ENCODE results near the gene MRAS.
A peak's percentile ranks its signal among the peaks of the same experiment; 100 is the strongest.

Gene MRAS

DNA sequence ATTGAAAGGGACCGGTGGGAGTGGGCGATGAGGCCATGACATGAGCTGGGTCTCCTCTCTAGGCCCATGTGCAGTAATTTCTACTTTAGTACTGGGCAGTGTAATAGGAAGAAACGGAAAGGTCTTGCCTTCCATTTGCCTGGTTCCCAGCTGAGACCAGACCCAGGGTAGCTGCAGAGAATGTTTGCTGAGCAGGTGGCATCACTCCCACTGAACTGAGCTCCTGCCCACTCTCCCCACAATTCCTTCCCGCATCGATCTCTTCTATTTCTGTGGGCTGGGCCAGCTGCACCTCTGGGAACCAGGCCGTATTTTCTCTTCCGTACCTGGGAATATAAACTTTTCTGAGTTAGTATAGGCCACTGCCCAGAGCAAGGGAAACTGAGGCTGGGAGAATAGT lies 101.8 kb downstream of the MRAS start:
- TF ChIP-seq, protein P1, sequence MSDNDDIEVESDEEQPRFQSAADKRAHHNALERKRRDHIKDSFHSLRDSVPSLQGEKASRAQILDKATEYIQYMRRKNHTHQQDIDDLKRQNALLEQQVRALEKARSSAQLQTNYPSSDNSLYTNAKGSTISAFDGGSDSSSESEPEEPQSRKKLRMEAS (IDR thresholded peaks at IDR 0.05) = no peak
- TF ChIP-seq YY1 (IDR thresholded peaks at IDR 0.05; ENCODE audit: low read depth) (no peak), EGR1 (IDR thresholded peaks at IDR 0.05) (no peak), CEBPB (IDR thresholded peaks at IDR 0.05) (no peak), TCF12 (IDR thresholded peaks at IDR 0.05; ENCODE audit: low read depth) (no peak)

DNA sequence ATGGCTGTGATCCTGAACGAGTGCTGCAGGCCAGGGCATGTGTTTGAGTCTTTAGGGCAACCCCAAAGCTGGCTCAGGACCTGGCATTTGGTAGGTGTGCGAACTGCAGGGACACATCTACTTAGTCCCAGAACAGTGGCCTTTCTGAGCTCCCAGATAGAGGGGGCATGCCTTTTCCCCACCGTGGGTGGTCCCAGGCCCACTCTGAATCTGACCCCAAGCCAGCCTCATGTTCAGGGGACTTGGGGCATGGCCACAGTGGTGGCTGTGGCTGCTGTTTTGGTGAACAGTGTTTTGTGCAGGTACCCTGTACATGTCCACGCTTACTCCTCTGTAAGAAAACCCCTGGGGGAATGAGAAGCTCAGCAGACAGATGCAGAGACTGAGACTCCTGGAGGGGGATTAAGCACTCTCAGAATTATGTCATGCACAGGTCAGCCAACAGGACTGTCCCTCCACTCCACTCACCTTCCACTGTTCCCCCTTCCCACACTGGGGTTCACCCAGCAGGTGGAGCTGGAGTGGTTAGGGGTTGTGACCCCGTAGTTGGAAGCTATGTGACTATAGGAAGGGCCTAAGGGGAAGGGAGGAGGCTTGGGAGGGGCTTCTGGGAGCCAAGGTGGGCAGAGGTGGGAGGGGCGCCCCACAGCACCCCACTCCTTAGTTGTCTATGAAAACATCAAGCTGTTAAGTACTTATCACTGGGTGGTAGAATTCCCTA lies 102.5 kb downstream of the MRAS start:
- TF ChIP-seq, protein P1 (IDR thresholded peaks at IDR 0.05) = no peak
- TF ChIP-seq TAF1 (IDR thresholded peaks at IDR 0.05; ENCODE audit: low read depth) (no peak), RAD21 (IDR thresholded peaks at IDR 0.05; ENCODE audit: low read depth) (no peak), FOXM1 (IDR thresholded peaks at IDR 0.05; ENCODE audit: borderline replicate concordance, low read depth) (no peak), TCF12 (IDR thresholded peaks at IDR 0.05; ENCODE audit: low read depth) (no peak), EGR1 (IDR thresholded peaks at IDR 0.05) (no peak), TEAD4 (IDR thresholded peaks at IDR 0.05) (no peak), EP300 (IDR thresholded peaks at IDR 0.05; ENCODE audit: borderline replicate concordance) (no peak), CEBPB (IDR thresholded peaks at IDR 0.05) (no peak)
- TF ChIP-seq, protein P2, sequence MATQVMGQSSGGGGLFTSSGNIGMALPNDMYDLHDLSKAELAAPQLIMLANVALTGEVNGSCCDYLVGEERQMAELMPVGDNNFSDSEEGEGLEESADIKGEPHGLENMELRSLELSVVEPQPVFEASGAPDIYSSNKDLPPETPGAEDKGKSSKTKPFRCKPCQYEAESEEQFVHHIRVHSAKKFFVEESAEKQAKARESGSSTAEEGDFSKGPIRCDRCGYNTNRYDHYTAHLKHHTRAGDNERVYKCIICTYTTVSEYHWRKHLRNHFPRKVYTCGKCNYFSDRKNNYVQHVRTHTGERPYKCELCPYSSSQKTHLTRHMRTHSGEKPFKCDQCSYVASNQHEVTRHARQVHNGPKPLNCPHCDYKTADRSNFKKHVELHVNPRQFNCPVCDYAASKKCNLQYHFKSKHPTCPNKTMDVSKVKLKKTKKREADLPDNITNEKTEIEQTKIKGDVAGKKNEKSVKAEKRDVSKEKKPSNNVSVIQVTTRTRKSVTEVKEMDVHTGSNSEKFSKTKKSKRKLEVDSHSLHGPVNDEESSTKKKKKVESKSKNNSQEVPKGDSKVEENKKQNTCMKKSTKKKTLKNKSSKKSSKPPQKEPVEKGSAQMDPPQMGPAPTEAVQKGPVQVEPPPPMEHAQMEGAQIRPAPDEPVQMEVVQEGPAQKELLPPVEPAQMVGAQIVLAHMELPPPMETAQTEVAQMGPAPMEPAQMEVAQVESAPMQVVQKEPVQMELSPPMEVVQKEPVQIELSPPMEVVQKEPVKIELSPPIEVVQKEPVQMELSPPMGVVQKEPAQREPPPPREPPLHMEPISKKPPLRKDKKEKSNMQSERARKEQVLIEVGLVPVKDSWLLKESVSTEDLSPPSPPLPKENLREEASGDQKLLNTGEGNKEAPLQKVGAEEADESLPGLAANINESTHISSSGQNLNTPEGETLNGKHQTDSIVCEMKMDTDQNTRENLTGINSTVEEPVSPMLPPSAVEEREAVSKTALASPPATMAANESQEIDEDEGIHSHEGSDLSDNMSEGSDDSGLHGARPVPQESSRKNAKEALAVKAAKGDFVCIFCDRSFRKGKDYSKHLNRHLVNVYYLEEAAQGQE (IDR thresholded peaks at IDR 0.05; ENCODE audit: low read depth) = no peak

DNA sequence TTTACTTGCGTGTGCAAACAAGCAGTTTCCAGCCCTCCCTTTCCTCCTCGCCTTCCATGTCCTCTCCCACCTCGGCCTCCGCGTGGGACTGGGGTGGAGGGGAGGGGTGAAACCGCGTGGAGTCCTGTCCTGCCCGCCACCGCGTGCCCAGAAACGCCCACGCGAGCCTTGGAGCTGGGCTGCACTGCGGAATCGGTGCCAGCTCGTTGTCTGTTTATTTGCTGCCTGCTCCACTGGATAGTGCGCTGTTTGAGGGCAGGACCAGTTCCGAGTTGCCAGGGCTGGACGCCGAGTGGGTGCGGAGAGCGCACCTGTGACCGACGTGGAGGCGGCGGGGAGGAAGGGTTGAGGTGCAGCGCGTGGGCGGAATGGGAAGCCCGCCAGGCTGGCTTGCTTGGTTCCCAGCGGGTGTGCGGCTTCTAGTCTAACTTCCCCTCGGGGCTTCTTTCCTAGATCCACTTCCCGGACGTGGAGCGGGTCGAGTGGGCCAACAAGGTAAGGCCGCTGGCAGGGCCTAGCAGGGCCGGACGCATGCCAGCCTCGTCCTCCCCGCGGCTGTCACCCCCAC lies 103.3 kb downstream of the MRAS start:
- TF ChIP-seq, protein P3, sequence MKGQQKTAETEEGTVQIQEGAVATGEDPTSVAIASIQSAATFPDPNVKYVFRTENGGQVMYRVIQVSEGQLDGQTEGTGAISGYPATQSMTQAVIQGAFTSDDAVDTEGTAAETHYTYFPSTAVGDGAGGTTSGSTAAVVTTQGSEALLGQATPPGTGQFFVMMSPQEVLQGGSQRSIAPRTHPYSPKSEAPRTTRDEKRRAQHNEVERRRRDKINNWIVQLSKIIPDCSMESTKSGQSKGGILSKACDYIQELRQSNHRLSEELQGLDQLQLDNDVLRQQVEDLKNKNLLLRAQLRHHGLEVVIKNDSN (IDR thresholded peaks at IDR 0.05) = no peak
- TF ChIP-seq EGR1 (IDR thresholded peaks at IDR 0.05) = peak; percentile 23; the same call in 1 of the 2 replicates
- no peak for TF ChIP-seq YY1 (IDR thresholded peaks at IDR 0.05; ENCODE audit: low read depth)

DNA sequence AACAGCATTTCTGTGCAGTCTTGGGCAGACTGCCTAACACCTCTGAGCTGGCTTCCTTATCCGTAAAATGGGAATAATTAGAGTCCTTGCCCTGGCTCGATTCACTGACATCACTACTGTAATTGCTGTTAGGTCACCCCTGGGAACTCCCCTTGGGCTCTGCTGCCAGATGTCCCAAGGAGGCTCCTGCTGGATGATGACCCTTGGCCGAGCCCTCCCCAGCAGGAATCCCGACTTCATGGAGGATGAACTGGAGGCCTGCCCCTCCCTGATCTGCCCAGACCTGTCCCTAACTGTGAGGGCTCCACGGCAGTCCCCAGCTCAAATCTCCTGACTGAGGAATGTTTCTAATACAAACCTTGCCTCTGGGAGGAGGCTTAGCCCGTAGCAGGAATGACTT lies 104.1 kb downstream of the MRAS start:
- TF ChIP-seq EP300 (IDR thresholded peaks at IDR 0.05; ENCODE audit: borderline replicate concordance) (no peak), CREB1 (IDR thresholded peaks at IDR 0.05; ENCODE audit: low read depth) (no peak), ZBTB7A (IDR thresholded peaks at IDR 0.05; ENCODE audit: low read depth) (no peak), EGR1 (IDR thresholded peaks at IDR 0.05) (no peak), TAF1 (IDR thresholded peaks at IDR 0.05; ENCODE audit: low read depth) (no peak), CEBPB (IDR thresholded peaks at IDR 0.05) (no peak), YY1 (IDR thresholded peaks at IDR 0.05; ENCODE audit: low read depth) (no peak), FOXM1 (IDR thresholded peaks at IDR 0.05; ENCODE audit: borderline replicate concordance, low read depth) (no peak), NFIC (IDR thresholded peaks at IDR 0.05) (no peak)
- TF ChIP-seq, protein P1 (IDR thresholded peaks at IDR 0.05) = no peak
- TF ChIP-seq, protein P2 (IDR thresholded peaks at IDR 0.05; ENCODE audit: low read depth) = no peak
